Hypothalamus (tissue), 51 donors: ENCODE results near the gene TDP2.
A peak's percentile ranks its signal among the peaks of the same experiment; 100 is the strongest.
"Not testable (repeated sequence)": the region's sequence is repeated elsewhere in the genome, so short reads cannot be mapped to it uniquely, and the experiment has no call there.

ENCODE experiments used
- DNase-seq, 51 donors: peaks; one replicate each; lab custom pipeline; 2025; lab: John Stamatoyannopoulos, UW

Gene TDP2

DNA sequence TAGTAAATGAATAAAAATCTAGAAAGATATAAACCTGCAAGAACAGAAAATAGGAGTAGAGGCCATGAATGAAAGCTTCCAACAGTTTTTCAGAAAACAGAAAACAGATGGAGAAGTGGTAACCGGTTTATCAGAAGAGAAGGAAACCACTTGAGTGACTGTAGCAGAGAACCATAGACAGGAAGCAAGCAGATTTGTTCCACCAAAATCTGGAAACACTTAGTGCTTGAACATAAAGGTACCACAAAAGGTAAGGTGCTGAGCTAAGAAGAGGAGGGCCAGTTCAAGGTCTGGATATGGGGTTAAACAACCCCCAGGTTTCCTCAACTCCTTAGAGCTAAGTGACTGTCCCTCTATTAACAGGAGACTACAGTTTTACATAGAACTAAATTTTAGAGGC lies 11.5 kb downstream of the TDP2 start:
- DNase-seq: no peak

DNA sequence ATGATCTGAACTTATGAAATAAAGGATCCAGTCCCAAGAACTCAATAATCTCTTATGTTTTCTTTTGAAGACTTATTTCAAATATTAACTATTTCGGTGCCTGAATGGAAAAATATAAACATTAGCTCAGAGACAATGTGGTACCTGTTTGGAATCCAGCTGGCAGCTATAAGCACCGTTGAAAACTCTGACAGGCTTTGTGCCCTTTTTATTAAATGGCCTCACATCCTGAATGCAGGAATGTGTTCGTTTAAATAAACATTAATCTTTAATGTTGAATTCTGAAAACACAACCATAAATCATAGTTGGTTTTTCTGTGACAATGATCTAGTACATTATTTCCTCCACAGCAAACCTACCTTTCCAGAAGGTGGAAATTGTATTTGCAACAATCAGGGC lies 16.3 kb downstream of the TDP2 start:
- no peak for DNase-seq

DNA sequence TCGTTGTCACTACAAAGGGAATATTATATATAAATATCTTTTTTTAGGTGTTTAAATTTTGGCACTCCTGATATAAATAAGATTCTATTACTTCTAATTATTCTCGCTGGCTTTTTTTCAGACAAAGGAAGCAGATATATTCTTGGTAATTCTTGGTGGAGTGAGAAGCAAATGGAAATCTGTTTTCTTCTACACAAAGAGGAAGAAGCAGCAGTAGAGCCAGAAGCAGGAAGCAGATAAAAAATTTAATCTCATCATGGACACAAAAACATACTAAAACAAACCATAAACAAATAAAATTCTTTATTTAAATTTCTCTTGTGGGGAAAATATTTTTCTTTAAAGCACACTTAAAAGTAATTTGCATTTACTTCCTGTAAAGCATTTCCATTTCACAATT lies 17.0 kb downstream of the TDP2 start:
- no peak for DNase-seq

DNA sequence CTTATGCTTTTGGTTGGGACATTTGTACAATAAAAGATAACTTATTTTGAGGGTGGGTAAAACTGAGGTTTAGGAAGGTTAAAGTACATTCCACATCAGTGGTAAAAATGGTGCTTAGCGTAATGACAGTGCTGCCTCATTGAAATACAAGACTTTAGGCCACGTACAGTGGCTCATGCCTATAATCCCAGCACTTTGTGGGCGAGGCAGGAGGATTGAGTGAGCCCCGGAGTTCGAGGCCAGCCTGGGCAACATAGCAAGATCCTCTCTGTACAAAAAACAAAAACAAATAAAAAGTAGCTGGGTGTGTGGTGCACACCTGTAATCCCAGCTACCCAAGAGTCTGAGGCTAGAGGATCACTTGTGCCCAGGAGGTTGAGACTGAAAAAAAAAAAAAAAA lies 18.4 kb downstream of the TDP2 start:
- DNase-seq: no peak

DNA sequence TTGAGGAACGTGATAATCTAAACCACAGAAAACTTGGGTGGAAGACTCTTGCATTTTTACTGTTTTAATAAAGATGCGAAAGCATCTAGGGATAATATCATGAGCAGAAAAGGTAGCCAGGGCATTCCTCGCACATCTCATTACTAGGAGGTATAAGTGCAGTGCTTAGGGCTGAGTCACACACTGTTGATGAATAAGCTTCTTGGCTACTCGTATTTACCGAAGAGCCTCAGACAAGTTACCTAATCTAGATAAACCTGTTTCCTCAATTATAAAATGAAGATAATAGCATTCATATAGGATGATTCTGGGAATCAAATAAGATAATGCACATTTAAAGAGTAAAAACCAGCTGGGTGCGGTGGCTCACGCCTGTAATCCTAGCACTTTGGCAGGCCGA lies 19.9 kb downstream of the TDP2 start:
- DNase-seq: no peak

DNA sequence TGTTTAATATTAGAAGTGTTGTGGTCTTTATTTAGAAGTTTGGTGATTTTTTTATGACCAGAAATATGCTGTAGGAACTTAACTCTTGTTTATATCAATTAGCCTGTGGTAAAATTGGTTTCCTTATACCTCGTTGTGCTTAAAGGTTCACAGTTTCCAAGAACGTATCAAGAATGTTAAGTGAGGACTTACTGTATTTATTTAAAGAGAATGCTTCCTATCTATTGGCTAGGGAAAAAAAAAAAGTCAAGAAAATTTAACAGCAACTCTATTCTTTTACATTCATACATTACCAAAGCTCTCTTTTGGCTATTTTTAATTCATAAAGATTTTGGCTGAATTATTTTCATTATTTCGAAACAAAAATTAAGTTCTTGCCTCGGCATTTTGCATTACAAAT lies 22.3 kb downstream of the TDP2 start:
- no peak for DNase-seq

DNA sequence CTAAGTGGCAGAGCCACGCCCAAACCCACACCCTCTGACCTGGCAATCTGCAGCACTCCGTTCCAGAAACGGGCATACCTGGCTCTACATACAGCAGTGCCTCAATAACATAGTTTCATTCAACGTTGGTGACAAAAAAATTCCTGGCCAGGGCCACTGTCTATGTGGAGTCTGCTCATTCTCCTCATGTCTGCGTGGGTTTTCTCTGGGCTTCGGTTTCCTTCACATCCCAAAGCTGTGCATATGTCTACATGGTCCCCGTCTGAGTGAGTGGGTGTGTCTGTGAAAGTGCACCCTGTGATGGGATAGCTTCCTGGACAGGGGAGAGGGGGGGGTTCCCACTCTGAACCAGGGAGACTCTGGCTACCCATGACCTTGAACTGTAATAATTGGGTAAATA lies 22.8 kb downstream of the TDP2 start:
- peak in 1 of 51 donors; percentile 6 for DNase-seq

DNA sequence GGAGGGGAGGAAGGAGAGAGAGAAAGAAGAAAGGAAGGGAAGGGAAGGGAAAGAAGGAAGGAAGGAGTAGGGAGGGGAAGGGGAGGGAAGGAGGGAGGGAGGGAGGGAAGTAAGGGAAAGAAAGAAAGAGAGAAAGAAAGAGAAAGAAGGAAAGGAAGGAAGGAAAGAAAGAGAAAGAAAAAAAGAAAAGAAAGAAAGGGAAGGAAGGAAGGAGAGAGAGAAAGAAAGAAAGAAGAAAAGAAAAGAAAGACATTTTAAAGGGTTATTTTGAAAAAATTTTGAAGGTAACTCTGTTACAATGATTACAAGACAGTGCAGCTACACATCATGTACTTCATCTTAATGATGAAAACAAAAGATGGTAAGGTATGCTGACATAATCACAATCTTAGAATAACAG lies 24.6 kb downstream of the TDP2 start:
- no peak for DNase-seq

DNA sequence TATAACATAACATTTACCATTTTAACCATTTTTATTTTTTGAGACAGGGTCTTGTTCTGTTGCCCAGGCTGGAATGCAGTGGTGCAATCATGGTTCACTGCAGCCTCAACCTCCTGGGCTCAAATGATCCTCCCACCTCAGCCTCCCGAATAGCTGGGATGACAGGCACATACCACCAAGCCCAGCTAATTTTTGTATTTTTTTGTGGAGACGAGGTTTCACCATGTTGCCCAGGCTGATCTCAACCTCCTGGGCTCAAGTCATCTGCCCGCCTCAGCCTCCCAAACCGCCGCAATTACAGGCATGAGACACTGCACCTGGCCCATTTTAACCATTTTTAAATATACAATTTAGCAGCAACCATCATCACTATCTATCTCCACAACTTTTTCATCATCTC lies 26.1 kb downstream of the TDP2 start:
- DNase-seq: not testable (repeated sequence)

DNA sequence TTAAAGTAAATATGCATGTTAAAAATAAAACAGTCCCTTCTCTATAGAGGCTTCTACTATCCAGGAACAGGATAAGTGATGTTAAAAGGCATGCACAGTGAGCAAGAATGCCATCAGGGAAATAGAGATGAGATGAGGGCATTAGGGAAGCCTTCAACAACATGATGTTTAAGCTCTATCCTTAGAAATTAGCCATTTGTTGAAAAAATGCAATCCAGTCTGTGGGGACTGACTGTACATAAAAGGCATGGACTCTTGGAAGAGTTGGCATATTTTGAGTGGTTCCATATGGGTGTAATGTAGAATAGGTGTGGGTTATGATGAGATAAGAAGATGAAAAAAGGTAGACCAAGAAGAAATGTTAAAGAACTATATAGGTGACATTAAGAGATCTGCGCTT lies 26.5 kb downstream of the TDP2 start:
- no peak for DNase-seq

DNA sequence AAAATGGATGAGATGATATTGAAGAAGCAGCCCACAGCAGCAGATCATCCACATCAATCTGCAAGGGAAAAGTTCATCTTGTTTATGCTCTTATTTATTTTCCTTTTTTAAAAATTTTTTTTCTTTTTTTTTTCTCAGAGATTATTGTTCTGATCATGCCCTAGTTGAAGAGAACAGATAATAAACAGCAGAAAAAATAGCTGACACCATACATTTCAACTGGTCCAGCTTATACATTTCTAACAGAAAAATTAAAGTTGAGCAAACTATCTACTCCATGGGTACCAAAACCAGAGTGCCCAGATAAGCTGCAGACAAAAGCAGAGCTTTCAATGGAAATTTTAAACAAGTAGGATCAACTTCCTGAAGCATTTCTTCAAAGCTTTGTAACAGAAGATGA lies 30.0 kb downstream of the TDP2 start:
- DNase-seq: no peak

DNA sequence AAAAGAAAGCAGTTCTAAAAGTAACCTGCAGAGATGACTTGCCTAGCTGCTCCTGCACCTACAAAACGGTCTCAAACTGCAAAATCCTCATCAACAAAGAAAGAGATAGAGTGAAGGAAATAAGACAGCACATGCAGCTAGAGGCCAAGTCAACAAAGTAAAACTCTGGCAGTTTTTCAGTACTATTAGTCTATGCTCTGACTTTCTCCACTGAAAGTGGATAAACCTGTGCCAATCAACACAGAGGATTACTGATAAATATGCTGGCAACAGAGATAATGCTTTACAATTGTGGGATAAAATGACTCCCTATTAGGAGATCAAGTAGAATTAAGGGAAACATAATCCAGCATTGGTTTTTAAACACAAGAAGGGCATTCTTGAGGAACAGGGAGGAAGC lies 34.1 kb downstream of the TDP2 start:
- no peak for DNase-seq

DNA sequence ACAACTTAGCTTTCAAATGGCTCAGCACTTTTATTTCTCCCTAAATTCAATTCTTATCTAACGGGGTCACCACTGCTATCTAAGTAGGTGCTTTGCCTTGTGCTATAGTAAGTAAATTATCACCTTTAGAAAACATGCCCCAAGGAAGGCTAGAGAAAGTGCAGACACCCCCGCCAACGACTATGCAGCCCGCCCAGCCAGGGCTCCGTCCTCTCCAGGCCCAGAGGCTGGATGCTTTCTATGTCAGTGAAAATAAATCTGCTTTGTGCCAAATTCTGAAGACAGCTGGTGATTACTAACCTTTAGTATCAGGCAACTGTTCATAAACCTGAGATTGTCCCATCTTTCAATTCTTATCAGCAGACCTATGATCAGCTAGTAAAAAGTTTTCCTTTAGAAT lies 35.0 kb downstream of the TDP2 start:
- DNase-seq: no peak

DNA sequence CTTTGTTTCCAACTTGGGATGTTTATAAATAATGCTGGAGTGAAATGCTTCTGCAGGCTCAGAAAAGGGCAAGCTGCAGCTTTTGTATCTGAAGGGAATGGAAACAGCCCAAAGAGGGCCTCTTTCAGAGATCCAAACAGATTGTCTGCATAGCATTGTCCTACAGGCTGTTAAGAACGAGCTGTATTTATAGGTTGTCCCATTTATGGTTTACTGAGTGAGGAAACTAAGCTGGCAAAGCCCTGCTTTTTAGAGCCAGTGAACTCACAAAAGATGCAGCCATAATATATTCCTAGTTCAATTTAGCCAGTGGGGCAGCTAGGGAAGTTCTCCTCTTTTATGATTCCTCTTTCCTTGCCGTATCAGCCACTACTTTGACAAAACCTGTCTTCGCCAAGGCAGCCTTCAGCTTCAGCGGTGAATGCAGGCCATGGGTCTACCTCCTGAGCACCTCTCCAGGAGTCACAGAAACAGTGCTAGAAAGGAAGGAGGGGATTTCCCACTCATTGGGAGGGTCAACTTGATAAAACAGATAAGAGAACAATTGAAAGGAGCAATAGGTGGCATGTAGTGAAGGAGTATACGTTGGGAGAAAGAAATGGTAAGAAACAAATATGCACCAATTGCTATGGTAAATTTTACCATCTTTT lies 35.7 kb downstream of the TDP2 start:
- DNase-seq: peak in 2 of 51 donors; percentile 9 to 10

DNA sequence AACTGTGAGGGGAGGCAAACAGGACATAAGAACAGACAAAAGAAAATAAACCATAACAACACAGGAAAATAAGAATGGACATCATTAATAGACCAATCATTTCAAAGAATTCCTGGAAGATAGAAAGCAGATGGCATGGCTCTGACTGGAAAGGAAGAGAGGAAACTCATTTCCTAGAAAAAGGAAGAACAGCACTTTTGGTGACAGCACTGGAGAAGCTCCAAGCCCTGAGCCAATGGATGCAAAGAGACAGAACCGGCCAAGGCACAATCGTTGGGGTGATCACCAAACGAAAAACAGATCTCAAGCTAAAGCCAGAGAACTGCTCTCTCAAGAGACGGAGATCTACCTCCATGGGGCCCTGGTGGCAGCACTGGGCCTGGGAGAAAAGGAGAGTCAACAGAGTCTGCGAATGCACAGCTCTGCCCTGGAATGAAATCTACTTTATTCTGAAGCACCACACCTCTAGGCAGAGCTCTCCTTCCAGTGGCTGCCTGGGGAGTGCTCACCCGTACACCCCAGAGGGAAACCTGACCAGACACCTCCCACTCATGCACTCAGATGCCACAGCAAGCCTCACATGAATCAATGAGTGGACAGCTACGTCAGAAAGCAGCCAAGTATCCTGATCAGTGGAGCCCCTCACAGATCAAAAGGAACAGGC lies 44.9 kb downstream of the TDP2 start:
- DNase-seq: no peak

DNA sequence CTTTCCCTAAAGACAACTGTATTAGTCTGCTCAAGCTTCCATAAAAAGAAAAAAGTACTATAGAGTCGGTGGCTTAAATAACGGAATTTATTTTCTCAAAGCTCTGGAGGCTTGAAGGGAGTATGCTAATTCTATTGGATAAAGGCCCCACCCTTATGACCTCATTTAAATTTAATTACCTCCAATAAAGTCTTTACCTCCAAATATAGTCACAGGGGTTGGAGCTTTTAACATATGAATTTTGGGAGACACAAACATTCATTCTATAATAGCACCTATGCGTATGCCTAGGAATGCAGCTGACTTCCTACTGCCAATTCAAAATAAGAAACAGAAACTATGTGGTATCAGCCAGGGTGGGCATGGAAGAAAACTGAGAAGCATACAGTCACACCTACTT lies 46.1 kb downstream of the TDP2 start:
- DNase-seq: no peak

DNA sequence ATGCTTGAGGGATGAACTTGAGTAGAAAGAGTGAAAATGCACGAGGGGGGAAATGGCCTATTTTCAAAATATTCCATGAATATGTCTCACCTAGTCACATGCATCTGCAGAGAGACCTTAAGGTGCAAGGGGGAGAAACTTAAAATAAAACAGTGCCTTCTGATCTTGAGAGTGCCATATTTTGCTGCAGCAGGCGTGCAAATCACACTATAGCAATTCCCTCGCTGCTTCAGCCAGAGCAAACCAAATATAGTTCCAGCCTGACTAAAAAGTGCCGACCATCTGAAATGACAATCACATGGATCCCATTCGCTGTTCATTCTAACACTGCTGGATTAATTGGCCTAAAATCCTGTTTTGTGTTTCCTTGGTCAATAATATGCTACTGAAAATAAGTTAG lies 47.0 kb downstream of the TDP2 start:
- DNase-seq: no peak

DNA sequence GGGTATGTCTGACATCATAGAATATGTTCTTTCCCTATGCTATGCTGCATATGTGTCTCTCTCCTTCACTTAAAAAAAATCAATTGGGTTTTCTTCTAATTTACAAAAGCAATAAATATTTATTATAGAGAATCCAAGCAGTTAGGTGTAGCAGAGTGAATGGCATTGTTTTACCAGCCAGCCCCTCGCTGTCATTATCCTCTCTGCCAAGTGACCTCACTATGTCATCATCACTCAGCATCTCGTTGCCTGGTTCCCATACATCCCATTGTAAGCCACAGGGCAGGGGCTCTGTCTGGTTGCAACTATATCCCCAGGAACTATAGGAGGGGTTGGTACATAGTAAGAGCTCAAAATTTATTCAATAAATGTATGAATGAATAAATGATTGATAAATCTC lies 52.1 kb downstream of the TDP2 start:
- DNase-seq: no peak

DNA sequence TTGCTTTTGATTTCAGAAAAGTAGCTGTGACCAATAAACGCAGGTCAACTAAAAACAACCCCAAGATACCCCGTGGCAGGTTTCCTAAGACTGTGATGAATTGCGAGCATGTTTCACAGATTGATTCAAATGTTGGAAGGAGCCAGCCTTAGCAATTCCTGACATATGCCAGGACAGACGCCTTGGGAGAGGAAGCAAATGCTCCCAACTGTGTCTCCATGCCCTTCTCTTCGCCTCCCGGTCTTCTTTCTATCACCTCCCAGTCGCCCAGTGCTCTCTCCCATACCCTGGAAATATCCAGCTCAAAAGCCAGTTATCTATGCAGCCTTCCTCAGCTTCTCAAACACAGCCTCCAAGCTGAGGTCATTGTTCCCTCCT lies 52.7 kb downstream of the TDP2 start:
- DNase-seq: peak in 1 of 51 donors; percentile 18

DNA sequence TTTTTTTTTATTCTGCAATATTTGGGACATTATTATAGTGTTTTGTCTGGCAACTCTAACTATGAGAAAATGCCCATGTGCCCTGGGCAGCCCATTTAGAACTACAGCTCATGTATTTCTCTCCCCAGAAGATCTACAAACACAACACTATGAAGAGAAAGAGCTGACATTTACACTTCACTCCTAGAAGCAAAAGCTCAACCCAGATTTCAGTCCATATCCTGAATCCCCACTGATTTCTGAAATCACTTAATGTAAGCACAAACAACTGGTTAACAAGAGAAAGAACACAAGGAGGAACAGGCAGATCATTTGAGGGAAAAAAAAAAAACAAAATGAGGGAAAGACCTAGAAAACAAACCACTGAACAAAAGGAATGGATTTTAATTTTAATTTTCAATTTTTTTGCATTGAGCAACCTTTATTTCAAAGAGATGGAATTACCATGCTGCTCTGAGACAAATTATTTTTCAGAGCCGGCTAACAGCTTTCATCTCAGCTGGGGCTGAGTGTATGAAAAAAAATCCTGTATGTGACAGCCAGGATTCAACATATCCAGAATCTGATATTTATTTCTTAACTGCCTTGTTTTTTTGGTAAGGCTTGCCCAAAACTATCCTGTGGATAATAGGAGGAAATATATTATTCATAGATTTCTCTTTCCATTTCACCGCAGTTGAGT lies 53.2 kb downstream of the TDP2 start:
- DNase-seq: no peak

DNA sequence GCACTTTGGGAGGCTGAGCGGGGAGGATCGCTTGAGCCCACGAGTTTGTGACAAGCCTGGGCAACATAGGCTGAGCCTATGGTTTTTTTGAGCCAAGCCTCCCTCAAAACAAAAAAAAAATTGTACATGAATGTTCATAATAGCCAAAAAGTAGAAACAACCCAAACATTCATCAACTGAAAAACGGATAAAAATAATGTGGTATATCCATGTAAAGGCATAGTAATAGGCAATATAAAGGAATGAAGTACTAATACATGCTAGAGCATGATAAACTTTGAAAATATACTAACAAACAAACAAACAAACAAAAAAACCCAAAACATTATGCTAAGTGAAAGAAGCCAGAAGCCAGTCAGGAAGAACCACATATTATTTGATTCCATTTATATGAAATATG lies 56.0 kb downstream of the TDP2 start:
- no peak for DNase-seq
